GM21526 (cell line): Measurements from ENCODE around the gene TRPM4.
"Not testable (repeated sequence)": the region's sequence is repeated elsewhere in the genome, so short reads cannot be mapped to it uniquely, and the experiment has no call there.

Source experiments
- ATAC-seq: cut with Tn5 transposase; IDR thresholded peaks from one replicate; pipeline ENCODE4 v1.9.1; 2021; ENCODE audit warnings: moderate library complexity; ENCODE audit not compliant: unreplicated experiment, low FRiP score

TRPM4 gene

GRCh38 chr19:49186108-49186507 lies 28.5 kb downstream of the TRPM4 start:
- no peak for ATAC-seq

- ATAC-seq = no peak
These were observed 31.1 kb downstream of the TRPM4 start for GRCh38 chr19:49188626-49189200.

DNA sequence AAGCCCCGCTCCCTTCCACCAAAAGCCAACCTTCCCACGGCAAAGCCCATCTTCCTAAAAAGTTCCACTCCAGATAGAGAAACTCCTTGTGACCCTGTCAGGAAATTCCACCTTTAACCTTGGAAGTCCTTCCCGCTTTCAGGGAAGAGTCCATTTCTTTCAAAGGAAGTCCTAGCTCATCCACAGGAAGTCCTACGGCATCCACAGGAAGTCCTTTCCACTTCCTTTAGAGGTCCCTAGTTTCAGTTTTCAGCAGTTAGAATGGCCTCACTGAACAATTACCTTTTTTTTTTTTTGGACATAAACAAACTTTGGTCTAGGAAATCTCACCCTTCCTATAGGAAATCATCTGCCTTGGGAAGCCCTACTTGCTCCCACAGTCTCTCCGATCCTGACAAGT lies 31.7 kb downstream of the TRPM4 start:
- no peak for ATAC-seq

DNA sequence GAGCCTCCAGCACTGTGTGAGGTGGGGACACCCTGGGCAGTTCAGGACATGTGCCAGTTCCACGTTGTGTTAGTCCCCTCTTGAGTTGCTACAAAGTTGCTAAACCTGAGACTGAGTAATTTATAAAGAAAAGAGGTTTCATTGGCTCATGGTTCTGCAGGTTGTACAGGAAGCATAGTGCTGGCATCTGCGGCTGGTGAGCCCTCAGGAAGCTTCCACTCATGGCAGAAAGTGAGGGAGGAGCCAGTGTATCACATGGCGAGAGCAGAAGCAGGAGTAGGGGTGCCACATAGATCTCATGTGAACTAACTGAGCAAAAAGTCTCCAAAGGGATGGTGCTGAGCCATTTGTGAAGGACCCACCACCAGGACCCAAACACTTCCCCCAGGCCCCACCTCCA lies 33.2 kb downstream of the TRPM4 start:
- ATAC-seq = no peak

DNA sequence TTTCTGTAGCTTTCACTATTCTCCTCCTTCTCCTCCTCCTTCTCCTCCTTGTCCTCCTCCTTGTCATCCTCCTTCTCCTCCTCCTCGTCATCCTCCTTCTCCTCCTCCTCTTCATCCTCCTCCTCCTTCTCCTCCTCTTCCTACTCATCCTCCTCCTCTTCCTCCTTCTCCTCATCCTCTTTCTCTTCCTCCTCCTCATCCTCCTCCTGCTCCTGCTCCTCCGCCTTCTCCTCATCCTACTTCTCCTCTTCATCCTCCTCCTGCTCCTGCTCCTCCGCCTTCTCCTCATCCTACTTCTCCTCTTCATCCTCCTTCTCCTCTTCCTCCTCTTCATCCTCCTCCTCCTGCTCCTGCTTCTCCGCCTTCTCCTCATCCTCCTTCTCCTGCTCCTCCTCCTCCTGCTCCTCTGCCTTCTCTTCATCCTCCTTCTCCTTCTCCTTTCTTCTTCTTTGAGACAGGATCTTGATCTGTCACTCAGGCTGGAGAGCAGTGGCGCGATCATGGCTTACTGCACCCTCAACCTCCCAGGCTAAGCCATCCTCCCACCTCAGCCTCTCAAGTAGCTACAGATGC lies 36.3 kb downstream of the TRPM4 start:
- no peak for ATAC-seq

GRCh38 chr19:49194408-49194807 lies 36.8 kb downstream of the TRPM4 start:
- no peak for ATAC-seq

- ATAC-seq = no peak
These were observed 39.1 kb downstream of the TRPM4 start for GRCh38 chr19:49196527-49197240.

DNA sequence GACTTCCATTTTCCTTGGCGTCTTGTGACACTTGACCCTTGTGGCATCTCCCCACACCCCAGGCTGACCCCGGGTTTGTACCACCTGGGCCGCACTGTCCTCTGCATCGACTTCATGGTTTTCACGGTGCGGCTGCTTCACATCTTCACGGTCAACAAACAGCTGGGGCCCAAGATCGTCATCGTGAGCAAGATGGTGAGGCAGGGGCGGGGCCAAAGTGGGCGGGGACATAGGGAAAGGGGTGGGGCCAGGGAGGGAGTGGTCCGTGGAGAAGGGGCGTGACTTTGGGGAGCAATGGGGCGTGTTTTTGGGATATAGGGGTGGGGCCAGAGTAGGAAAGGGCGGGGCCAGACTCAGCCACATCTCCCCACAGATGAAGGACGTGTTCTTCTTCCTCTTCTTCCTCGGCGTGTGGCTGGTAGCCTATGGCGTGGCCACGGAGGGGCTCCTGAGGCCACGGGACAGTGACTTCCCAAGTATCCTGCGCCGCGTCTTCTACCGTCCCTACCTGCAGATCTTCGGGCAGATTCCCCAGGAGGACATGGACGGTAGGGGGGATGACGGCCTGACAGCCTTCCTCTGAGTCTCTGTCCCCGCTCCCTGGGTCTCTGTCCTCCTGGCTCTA lies 42.8 kb downstream of the TRPM4 start:
- ATAC-seq = no peak

- ATAC-seq = no peak
These were observed 43.5 kb downstream of the TRPM4 start for GRCh38 chr19:49201042-49201441.

DNA sequence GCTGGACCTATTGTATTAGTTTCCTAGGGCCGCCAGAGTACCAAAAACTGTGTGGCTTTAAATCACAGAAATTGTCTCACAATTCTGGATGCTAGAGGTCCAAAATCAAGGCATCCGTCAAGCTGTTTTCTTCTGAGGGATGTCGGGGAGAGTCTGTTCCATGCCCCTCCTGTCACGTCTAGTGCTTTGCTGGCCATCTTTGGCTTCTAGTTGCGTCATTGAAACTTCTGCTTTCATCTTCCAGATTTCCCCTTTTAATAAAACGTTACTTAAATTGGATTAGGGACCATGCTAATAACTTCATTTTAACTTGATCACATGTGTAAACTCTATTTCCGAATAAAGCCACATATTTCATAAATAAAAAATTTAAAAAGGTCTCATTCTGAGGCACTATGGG lies 47.5 kb downstream of the TRPM4 start:
- ATAC-seq = no peak

DNA sequence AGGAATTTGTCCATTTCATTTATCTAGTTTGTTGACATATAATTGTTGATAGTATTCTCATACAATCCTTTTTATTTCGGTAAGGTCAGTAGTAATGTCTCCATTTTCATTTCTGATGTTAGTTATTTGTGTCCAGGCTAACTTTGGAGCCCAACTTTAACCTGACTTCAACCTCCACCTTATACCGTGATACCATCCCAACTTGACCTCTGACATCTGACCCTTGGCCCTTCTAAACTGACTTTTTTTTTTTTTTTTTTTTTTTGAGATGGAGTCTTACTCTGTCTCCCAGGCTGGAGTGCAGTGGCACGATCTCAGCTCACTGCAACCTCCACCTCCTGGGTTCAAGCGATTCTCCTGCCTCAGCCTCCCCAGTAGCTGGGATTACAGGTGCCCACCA lies 51.9 kb downstream of the TRPM4 start:
- not testable (repeated sequence) for ATAC-seq

DNA sequence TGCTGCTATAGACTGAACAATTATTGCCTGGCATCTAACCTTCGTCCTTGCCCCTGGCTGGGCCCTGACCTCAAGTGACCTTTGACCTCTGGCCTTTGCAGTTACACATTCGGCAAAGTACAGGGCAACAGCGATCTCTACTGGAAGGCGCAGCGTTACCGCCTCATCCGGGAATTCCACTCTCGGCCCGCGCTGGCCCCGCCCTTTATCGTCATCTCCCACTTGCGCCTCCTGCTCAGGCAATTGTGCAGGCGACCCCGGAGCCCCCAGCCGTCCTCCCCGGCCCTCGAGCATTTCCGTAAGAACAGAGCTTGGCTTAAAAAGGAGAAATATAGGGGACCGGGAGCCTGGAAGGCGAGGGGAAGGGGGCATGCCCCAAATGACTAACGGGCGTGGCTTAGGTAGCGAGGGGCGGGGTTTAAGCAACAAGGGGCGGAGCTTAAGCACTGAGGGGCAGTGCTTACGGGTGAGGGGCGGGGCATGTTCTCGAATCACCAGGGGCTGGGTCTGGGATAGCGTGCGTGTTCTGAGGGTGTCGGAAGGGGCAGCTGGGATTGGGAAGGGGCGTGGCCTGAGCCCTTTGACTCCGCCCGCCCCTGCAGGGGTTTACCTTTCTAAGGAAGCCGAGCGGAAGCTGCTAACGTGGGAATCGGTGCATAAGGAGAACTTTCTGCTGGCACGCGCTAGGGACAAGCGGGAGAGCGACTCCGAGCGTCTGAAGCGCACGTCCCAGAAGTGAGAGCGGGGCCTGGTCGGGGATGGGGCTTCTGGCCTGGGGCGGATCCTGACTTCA lies 52.7 kb downstream of the TRPM4 start:
- ATAC-seq = no peak

DNA sequence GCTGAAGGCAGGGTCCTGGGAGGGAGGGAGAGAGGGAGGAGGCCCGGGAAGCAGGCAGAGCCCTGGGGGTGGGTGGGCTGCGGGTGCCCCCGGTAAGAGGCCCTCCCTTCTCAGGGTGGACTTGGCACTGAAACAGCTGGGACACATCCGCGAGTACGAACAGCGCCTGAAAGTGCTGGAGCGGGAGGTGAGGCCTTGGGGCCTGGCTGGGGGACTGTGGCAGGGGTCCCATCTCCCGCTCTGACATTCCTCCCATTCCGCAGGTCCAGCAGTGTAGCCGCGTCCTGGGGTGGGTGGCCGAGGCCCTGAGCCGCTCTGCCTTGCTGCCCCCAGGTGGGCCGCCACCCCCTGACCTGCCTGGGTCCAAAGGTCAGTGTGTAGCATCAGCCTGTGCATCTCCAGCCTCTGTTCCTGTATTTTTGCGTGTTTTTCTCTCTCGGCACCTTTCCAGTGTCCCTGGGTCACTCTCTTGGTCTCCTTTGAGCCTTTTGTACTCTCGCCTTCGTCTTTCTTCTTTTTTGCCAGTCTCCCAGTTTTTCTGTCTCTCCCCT lies 53.4 kb downstream of the TRPM4 start:
- no peak for ATAC-seq

DNA sequence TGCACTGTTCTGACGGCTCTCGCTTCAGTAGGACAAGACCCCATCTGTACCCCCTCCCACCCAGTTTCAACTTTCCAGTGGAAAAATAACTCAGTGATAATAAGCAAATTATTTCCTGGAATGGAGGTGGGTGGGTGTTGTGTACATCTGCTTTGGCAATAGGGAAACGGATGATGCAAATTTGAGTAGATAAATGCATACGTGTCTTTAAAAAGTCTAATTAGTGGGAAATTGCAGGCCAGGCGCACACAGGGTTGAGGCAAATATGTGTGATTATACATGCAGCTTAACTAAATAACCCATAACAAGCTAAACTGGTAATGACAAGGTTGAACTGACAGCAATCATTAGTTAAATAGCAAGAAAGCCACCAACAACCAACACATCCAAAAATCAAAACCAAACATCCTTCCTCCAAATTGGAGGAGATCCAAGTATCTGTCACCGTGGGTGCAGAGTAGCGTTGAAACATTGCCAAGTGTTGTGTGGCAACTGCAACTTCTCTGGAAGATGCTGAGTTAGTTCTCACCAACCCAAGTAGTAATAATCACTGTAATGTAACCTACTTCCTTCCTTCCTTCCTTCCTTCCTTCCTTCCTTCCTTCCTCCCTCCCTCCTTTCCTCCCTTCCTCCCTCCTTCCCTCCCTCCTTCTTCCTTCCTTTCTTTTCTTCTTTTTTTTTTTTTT lies 54.6 kb downstream of the TRPM4 start:
- no peak for ATAC-seq

DNA sequence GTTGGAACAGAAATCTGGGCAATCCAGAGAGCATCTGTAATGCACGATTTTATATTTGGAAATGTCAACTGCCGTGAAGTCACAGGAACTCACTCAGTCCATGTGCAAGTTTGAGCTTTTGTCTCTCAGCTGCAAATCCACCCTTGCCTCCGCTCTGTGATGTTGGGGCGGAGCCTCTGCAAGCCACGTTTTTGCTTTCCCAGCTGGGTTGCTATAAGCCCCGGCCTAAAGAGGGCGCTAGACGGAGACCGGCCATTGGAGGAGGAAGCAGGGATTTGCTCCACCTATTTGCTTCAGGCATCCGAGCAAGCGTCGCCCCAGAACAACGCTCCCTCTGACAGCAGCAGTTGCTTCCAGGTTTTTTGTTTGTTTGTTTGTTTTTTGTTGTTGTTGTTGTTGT lies 56.2 kb downstream of the TRPM4 start:
- ATAC-seq = no peak

DNA sequence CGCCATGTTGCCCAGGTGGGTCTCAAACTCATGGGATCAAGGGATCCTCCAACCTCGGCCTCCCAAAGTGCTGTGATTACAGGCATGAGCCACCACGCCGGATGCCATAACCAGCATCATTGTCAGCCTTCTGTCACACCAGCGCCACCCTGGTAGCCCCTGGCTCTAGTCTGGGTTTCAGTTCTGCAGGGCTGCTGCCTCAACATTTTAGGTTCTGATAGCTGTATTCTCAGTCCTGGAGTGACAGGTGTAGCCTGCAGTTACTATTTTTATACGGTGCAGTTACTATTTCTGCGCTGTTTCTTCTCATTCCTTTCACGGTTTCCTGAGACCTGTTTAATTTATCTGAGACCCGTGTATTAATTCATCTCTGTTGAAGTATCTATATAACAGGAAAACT lies 57.1 kb downstream of the TRPM4 start:
- ATAC-seq = no peak

DNA sequence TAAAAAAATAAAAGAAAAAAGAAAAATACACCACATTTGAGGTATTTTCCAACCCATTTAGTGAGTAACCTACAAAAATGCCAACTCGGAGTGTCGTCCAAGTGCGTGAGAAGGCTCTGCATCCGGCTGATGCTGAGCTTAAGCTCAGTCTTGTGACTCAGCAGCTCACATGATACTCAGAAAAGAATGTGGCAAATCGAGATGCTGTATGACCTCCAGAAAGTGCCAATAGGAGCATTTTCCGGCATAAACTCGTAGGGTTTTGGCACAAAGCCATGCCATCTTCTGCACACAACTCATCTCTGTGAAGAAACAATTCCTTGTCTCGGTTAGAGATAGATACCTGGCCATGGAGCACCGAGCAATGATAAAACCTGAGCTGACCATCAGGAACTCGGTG lies 58.5 kb downstream of the TRPM4 start:
- no peak for ATAC-seq

DNA sequence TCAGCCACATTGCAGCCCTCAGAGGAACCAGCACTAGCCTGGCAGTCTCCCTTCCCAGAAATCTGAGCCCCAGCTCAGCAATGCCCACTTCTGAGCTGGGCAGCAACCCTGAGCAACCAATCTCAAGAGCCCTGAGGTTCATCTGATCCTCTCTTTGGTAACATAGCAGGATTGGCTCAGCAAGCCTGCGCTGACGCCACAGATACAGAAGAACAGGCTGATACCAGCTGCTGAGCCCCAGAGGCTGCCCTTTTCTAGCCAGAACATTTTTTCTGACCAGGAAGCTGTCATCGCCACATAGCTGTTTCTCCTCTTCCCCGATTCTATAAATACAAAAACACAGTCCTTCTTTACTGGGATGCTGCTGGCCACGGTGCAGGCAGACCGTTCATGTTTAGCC lies 59.8 kb downstream of the TRPM4 start:
- no peak for ATAC-seq

DNA sequence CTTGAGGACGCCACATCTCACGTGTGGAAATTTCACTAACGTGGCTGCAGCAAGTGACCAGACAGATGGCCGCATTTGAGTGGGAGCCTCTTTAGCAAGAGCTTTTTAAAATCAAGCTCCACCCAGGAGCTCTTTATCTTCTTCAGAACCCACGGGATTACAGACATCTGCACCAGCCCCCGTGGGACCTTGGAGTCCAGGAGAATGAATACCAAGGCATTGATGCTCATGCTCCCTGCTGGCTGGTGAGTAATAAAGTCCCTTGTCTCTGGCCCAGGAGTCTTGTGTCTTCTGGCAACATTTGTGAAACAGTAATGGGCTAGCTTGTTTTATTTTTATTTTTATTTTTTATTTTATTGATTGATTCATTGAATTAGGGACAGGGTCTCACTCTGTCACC lies 64.4 kb downstream of the TRPM4 start:
- ATAC-seq = no peak

DNA sequence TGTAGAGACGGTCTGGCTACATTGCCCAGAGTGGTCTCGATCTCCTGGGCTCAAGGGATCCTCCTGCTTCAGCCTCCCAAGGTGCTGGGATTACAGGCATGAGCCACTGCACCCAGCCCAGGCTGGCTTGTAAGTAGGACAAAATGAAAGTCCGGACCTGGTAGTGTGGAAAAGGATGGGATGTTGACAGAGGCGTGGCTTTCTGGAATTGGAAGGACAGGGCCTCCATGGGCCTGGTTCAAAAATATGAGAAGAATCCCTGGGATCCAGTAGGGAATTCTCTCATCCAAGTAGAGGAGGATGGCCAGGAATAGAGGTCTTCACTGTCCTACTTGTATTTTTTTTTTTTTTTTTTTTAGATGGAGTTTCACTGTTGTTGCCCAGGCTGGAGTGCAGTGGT lies 64.9 kb downstream of the TRPM4 start:
- ATAC-seq = no peak
